GM12878 (cell line): Measurements from ENCODE around the gene FBLIM1. TPM values are rescaled to one million over a fixed set of nuclear protein-coding genes. Genes with fewer than 3 reads are reported as not detected.

ENCODE experiments used
- ATAC-seq: fragments of 200-7000 bp; cut with Tn5 transposase; 3 replicates; pipeline ENCODE4 v1.9.1; 2020; ENCODE audit warnings: mild to moderate bottlenecking, moderate library complexity
- BruUV-seq: library from RNA; stranded (reverse); fragments of 400-500 nt; replicated peaks from 2 replicates; lab custom pipeline; 2021; lab: Mats Ljungman, UMichigan
- CTCF ChIA-PET: fragments of 300-600 bp; sonication (Branson Sonifier 250); formaldehyde crosslinking; extraction: SDS; loops from one replicate; lab custom pipeline; 2021; ENCODE audit warnings: inconsistent platforms; lab: Yijun Ruan, JAX
- POLR2A ChIA-PET: fragments of 350-600 bp; formaldehyde crosslinking; extraction: SDS; loops from one replicate; lab custom pipeline; 2021; ENCODE audit warnings: inconsistent platforms; lab: Charles Lee
- RAD21 ChIA-PET: fragments of 300-600 bp; sonication (Branson Sonifier 250); formaldehyde crosslinking; loops from one replicate; lab custom pipeline; 2023; ENCODE audit warnings: antibody characterized with exemption; ENCODE audit not compliant: unreplicated experiment; lab: Charles Lee
- SMC1A ChIA-PET: fragments of 300-600 bp; sonication (Branson Sonifier 250); formaldehyde crosslinking; loops from one replicate; lab custom pipeline; 2023; ENCODE audit not compliant: unreplicated experiment, uncharacterized antibody; lab: Charles Lee
- DNase-seq: peaks from one replicate; pipeline ENCODE4 v3.0.0-alpha.2; 2011; ENCODE audit warnings: low read depth, low spot score
- FAIRE-seq: peaks from 3 replicates; lab custom pipeline; 2011; peaks lifted over from hg19 to GRCh38; lab: Jason Lieb, UNC
- H2AFZ ChIP-seq: 2 replicates; pipeline ENCODE4 v1.6.0; 2011; ENCODE audit warnings: low read depth, low read length, control low read depth; ENCODE audit not compliant: control insufficient read depth
- H3K27ac ChIP-seq: 2 replicates; pipeline ENCODE4 v1.5.1; 2011; ENCODE audit warnings: control low read depth; ENCODE audit not compliant: control insufficient read depth, insufficient read depth
- H3K27me3 ChIP-seq, 2 experiments: replicated peaks in 1 of 2; 2 replicates each; pipeline versions ENCODE4 v1.6.0 to v1.6.1; 2011; ENCODE audit warnings: low read length in 1 of 2; ENCODE audit not compliant: control insufficient read depth in 2 of 2, insufficient read depth in 2 of 2
- H3K36me3 ChIP-seq, 2 experiments: 2 replicates each; pipeline ENCODE4 v1.5.1; 2011; ENCODE audit warnings: low read length in 1 of 2; ENCODE audit not compliant: control insufficient read depth in 2 of 2, insufficient read depth in 2 of 2
- H3K4me1 ChIP-seq: 2 replicates; pipeline ENCODE4 v1.6.1; 2011; ENCODE audit warnings: mild to moderate bottlenecking, low read length, moderate library complexity, mixed read lengths; ENCODE audit not compliant: control insufficient read depth, insufficient read depth
- H3K4me2 ChIP-seq: 2 replicates; pipeline ENCODE4 v1.6.0; 2011; ENCODE audit warnings: control low read depth; ENCODE audit not compliant: control insufficient read depth, insufficient read depth
- H3K4me3 ChIP-seq: fragments of 200-600 bp; sonication (generic); 2 replicates; pipeline ENCODE4 v1.5.1; 2016
- H3K79me2 ChIP-seq: 2 replicates; pipeline ENCODE4 v1.6.0; 2011; ENCODE audit warnings: low read length; ENCODE audit not compliant: control insufficient read depth, insufficient read depth
- H3K9ac ChIP-seq: 2 replicates; pipeline ENCODE4 v1.8.0; 2011; ENCODE audit warnings: low read length, control low read depth, mixed read lengths; ENCODE audit not compliant: control insufficient read depth, insufficient read depth
- H3K9me3 ChIP-seq: replicated peaks from 3 replicates; pipeline ENCODE4 v1.5.1; 2011; ENCODE audit warnings: mild to moderate bottlenecking, low read length; ENCODE audit not compliant: control insufficient read depth, insufficient read depth
- H4K20me1 ChIP-seq: 2 replicates; pipeline ENCODE4 v1.6.0; 2011; ENCODE audit not compliant: control insufficient read depth, insufficient read depth
- BHLHE40 ChIP-seq, 2 experiments: fragments of 450-650 bp in 1 of 2; IDR thresholded peaks; 2 replicates each; pipeline ENCODE4 v1.6.1; 2011 to 2017; ENCODE audit warnings: low read depth in 2 of 2, borderline replicate concordance in 1 of 2, improper control_type of control experiment in 1 of 2, low read length in 1 of 2, mild to moderate bottlenecking in 1 of 2
- CHD4 ChIP-seq: fragments of 200-600 bp; sonication (generic); IDR thresholded peaks from 2 replicates; pipeline ENCODE4 v1.6.1; 2016; ENCODE audit warnings: mild to moderate bottlenecking
- GATAD2B ChIP-seq: fragments of 450-650 bp; conservative IDR thresholded peaks from 2 replicates; pipeline ENCODE4 v1.6.1; 2017; ENCODE audit warnings: low read depth, mild to moderate bottlenecking, moderate library complexity
- NFIC ChIP-seq: IDR thresholded peaks from 2 replicates; pipeline ENCODE4 v1.6.1; 2012; ENCODE audit warnings: low read depth, mild to moderate bottlenecking, inconsistent platforms, low read length, moderate library complexity
- POLR2A ChIP-seq: IDR thresholded peaks from 2 replicates; pipeline ENCODE4 v1.6.1; 2011; ENCODE audit warnings: low read depth, mild to moderate bottlenecking, low read length
- SMAD5 ChIP-seq: IDR thresholded peaks from 2 replicates; pipeline ENCODE4 v1.6.1; 2016; ENCODE audit warnings: antibody characterized with exemption, low read depth
- TBL1XR1 ChIP-seq: IDR thresholded peaks from 2 replicates; pipeline ENCODE4 v1.6.1; 2012; ENCODE audit warnings: low read depth, low read length, improper control_type of control experiment
- TCF7 ChIP-seq: IDR thresholded peaks from 2 replicates; pipeline ENCODE4 v1.6.1; 2014; ENCODE audit warnings: antibody characterized with exemption, borderline replicate concordance
- ZBED1 ChIP-seq: IDR thresholded peaks from 2 replicates; pipeline ENCODE4 v1.6.1; 2016; ENCODE audit warnings: borderline replicate concordance
- ZZZ3 ChIP-seq: IDR thresholded peaks from 2 replicates; pipeline ENCODE4 v1.6.1; 2011; ENCODE audit warnings: low read depth; ENCODE audit not compliant: control insufficient read depth, insufficient read length
- WGBS: methylation state at CpG from one replicate; pipeline ENCODE4 v1.1.6; 2016; ENCODE audit warnings: low lambda C conversion rate; ENCODE audit not compliant: insufficient replicate concordance, insufficient coverage; ENCODE audit errors: missing lambda C conversion rate; 5-methylcytosine and 5-hydroxymethylcytosine counted together
- in situ Hi-C: fragments of 300-500 bp; cut with MboI; formaldehyde crosslinking; loops from 9 replicates; pipeline ENCODE4 v1.14.3; 2018; ENCODE audit warnings: mixed read lengths
- intact Hi-C: fragments of 100-400 bp; cut with micrococcal nuclease; formaldehyde crosslinking; loops from one replicate; pipeline ENCODE4 v1.14.2; 2022; ENCODE audit not compliant: unreplicated experiment
- polyA plus RNA-seq, 11 experiments: library from polyadenylated mRNA; depleted of rRNA in 4 of 11; unstranded in 6 of 11; stranded (reverse) in 5 of 11; fragments of >200 nt; fragmentation: Nextera tagmentation in 4 of 11; fragmentation: Illumina TruSeq in 1 of 11; extraction: Ambion mirVana in 4 of 11; extraction: Trizol in 1 of 11; gene quantifications; 1 replicate in 1 of 11; 2 replicates in 10 of 11; pipeline versions ENCODE4 v1.2.1 to v1.2.3, GENCODE V29; 2011 to 2016; ENCODE audit warnings: inconsistent platforms in 2 of 11, missing spikeins in 2 of 11, low read depth in 1 of 11
- total RNA-seq, 4 experiments: library from RNA; depleted of rRNA in 3 of 4; stranded (reverse); fragments of >200 nt in 3 of 4; fragmentation: Illumina TruSeq in 1 of 4; extraction: Trizol in 1 of 4; gene quantifications; 2 replicates each; pipeline versions ENCODE4 v1.2.1 to v1.2.3, GENCODE V29; 2013 to 2021
- TF ChIP-seq, protein P1 (sequence below): IDR thresholded peaks from 2 replicates; pipeline ENCODE4 v1.6.1; 2012; ENCODE audit warnings: low read depth, low read length, improper control_type of control experiment
- TF ChIP-seq, protein P2 (sequence below): IDR thresholded peaks from 2 replicates; pipeline ENCODE4 v1.6.1; 2012; ENCODE audit warnings: low read depth, low read length, improper control_type of control experiment

The FBLIM1 gene
- total and polyA plus RNA-seq, 10 of the 15 experiments (the other 5 are each of a cell fraction or from before 2014, with no cell fraction given): 0.03 to 0.13 TPM; not detected in 8

- TSS peak; percentile 57 for BruUV-seq
- ChIA-PET POLR2A (interaction anchor here (0.6 kb wide), 2 partner anchors 25 to 29 kb away, joined by 3 to 8 read pairs; no protein-coding TSS in a partner anchor), SMC1A (no interaction called here), RAD21 (no interaction called here), CTCF (no interaction called here)
- no peak overlapping the region for H3K27ac ChIP-seq
- H3K36me3 ChIP-seq: peaks cover 7 to 15% of the 10 kb centered on the region in 2 experiments
- H3K4me1 ChIP-seq: no peaks in the 10 kb centered on the region
- H3K9ac ChIP-seq: no peak overlapping the region
- DNase-seq (no peak), ATAC-seq (no peak), FAIRE-seq (no peak)
- no peaks in the 10 kb centered on the region for H3K79me2 ChIP-seq
- no peaks in the 10 kb centered on the region for H4K20me1 ChIP-seq
- H2AFZ ChIP-seq: no peak overlapping the region
- 94% methylated on average over 22 of the region's 27 CpGs for WGBS
- H3K4me3 ChIP-seq: no peak overlapping the region
- in situ Hi-C loops (no loop called here), intact Hi-C loops (loop anchor here (5.0 kb wide), 1 partner anchor 301 kb away; no protein-coding TSS in a partner anchor)
- H3K27me3 ChIP-seq: no peaks in the 10 kb centered on the region
- H3K4me2 ChIP-seq: no peak overlapping the region
- H3K9me3 ChIP-seq: no peaks in the 10 kb centered on the region
- TF ChIP-seq POLR2A (no peak), GATAD2B (no peak), ZZZ3 (no peak), SMAD5 (no peak), NFIC (no peak), TCF7 (no peak), TBL1XR1 (no peak), BHLHE40 (IDR thresholded peaks at IDR 0.05; ENCODE audit: borderline replicate concordance in 1 of 2, low read depth in 2 of 2, low read length in 1 of 2) (no peak), ZBED1 (no peak), CHD4 (no peak)
- TF ChIP-seq, protein P1, sequence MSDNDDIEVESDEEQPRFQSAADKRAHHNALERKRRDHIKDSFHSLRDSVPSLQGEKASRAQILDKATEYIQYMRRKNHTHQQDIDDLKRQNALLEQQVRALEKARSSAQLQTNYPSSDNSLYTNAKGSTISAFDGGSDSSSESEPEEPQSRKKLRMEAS: no peak
- TF ChIP-seq, protein P2, sequence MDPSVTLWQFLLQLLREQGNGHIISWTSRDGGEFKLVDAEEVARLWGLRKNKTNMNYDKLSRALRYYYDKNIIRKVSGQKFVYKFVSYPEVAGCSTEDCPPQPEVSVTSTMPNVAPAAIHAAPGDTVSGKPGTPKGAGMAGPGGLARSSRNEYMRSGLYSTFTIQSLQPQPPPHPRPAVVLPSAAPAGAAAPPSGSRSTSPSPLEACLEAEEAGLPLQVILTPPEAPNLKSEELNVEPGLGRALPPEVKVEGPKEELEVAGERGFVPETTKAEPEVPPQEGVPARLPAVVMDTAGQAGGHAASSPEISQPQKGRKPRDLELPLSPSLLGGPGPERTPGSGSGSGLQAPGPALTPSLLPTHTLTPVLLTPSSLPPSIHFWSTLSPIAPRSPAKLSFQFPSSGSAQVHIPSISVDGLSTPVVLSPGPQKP: no peak
Observed at GRCh38 chr1:15733726-15734226, 24.8 kb upstream of the FBLIM1 start.
